Non-pigmented ciliary epithelial cell (primary cell): ENCODE data around the gene NKX2-2.

Source experiments
- DNase-seq: peaks from one replicate; pipeline ENCODE4 v3.0.0-alpha.2; 2010; ENCODE audit warnings: low read depth

Gene NKX2-2

DNA sequence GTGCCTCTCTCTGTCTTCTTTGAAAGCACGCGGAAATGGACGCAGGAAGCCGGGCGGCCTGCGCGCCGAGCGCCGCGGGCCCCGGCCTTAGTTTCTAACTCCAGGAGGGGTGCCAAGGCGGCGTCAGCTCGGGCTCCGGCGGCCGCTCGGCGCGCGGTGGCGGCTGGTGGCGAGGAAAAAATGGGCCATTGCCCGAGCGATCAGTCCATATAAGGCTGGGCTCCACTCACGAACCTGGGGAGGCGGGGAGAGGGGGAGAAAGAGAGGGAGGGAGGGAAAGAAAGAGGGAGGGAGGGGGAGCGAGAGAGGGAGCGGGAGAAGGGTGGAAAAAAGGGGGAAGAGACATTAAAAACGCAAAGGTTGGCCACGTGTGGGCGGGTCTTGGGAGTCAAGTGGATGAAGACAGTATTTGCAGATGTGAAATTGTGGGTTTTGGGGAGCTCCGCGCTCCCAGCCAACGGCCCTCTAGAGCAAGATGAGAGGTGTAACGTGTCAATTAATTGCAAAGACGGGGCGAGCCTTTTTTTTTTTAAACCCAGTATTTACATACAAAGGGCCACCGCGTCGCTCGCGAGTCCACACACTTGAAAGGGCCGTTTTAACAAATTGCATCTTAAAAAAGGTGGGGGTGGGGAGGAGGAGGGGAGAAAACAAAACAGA lies at the start of gene NKX2-2:
Gene NKX2-2 (minus strand): TSS at position 184 of the 660 bp plus-strand sequence. CDS start 395 bp downstream, outside the sequence.
- no peak for DNase-seq

DNA sequence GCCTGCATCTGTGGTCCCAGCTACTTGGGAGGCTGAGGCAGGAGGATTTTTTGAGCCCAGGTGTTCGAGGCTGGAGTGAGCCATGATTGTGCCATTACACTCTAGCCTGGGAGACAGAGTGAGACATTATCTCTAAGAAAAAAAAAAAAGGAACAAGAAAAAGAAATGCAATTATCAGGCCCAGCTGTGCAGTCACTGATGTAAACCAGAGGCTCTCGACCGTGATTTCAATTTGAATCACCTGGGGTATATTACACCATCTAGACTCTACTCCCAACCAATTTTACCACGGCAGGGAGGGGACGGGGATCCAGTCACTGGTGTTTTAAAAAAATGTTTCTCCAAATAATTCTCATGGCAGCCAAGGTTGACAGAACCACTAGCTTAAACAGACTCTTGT lies 48.8 kb upstream of the NKX2-2 start:
- DNase-seq = no peak

DNA sequence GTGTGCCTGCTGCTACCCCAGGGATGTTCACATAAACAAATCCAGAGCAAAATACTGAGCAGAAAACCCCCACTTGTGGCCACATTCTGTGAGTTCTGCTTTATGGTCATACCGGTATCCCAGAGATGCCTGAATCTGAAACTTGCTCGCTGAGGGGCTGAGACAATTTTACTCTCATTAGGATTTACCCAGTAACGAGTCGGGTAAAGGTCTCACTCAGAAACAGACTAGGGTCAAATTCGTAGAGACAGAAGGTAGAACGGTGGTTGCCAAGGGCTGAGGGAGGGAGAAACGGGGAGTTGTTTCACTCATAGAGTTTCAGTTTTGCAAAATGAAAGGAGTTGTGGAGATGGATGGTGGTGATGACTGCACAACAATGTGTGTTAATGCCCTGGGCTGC lies 45.4 kb upstream of the NKX2-2 start:
- no peak for DNase-seq

DNA sequence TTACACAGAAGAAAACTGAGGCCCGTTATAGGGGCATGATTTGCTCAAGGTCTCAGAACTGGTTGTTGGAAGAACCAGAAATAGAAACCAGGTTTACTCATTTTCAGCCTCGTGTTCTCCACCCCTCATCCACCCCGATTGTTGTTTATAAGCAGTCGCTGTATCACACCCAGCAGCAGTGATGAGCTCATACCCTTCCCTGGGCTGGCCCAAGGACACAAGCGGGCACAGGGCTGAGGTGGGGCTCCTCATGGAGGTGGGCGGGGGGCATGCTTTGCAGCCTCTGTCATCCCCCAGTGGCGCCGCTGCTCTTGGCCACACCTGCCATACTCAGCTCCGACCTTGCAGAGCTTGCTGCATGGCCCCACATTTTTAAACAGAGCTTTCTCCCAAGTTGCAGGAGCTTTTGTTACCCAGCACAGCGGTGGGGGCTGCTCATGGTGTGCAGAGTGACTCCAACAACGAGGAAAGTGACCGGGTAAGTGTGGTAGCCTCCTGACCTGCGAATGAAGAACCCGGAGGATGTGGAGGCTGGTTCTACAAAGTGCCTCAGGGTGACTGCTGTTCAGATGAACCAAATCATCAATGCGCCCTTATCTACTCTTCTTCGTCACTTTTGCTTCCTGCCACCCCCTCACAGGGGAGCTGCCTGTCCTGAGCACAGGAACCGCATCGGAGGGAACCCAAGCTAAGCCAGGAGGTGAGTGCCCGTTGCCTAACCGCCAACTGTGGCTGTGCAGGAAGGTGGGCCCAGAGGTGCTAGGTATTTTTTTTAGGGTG lies 43.6 kb upstream of the NKX2-2 start:
- no peak for DNase-seq

DNA sequence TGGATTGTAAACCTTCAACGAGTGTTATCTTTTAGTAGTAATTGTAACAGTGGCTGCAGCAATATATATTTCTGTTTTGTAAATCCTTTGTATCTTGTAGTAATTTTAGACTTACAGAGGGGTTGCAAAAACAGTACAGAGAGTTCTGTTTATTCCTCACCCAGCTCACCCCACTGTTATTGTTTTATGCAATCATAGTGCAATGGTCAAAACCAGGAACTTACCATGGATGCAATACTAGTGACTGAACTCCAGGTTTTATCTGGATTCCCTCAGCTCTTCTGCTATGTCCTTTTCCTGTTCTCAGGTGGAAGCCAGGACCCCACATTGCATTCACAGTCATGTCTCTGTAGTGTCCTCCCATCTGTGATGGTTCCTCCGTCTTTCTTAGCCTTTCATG lies 42.5 kb upstream of the NKX2-2 start:
- DNase-seq = no peak

DNA sequence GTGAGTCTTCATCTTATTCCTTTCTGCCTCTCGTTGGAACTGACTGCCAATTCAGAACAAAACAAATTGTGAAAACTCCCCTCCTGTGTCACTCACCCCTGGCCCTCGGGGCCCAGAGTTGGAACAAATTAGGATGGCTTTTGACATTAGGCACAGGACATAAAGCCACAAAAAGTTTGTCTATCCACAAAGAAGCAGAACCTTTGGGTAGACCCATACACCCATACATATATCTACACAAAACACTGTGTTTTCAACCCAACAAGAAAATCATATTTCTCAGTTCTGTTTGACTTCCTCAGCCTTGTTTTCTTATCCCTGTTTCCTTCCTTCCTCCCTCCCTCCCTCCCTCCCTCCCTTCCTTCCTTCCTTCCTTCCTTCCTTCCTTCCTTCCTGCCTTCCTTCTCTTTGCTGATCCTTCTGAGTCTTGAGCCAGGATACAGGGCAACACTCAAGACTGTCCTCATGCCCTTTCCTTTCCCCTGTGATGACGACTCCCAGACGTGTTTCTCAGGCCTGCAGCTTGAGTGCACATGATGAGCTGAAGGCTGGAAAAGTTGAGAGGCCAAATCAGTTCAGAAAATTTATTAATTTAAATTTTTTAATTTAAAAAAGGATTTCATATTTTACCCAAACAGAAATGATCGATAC lies 41.7 kb upstream of the NKX2-2 start:
- DNase-seq = no peak

DNA sequence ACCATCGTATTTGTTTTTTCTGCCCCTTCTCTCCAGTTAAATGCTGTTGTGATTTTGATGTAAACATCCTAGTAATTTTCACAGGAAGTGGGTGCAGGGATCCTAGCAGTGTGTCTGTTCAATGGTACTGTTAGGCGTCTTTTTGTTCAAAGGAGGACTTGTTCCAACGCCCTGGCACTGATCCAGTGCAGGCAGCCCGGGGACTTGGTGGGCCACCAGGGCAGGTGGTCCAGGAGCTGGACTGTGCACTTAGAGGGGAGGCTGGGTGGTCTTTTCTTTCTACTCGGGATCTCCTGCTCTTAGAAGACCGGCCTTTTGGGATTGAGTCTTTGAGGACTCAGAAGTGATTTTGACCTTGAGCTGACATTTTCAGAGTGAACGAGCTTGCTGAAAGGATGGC lies 41.1 kb upstream of the NKX2-2 start:
- no peak for DNase-seq

DNA sequence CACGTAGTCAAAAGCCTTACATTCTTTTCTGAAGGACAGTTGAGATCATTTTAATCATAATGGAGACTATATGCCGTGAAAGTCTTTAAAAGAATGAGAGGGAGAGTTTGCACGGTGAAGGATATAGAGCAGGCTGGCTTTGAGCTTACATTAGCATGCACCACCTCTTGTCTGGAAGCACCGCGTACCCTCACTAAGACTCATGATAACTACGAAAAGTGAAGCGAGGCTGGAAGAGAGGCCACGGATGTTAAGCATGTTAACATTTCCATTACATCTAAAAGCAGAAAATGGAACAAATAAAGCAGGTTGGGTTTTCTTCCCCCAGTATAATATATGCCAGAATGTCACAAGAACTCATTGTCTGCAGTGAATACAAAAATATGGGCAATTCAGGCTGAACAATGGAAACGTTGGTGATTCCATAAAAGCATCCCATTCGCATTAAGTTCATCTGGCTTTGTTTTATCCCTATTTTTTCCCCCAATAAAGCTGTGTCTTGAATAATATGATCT lies 40.6 kb upstream of the NKX2-2 start:
- no peak for DNase-seq

DNA sequence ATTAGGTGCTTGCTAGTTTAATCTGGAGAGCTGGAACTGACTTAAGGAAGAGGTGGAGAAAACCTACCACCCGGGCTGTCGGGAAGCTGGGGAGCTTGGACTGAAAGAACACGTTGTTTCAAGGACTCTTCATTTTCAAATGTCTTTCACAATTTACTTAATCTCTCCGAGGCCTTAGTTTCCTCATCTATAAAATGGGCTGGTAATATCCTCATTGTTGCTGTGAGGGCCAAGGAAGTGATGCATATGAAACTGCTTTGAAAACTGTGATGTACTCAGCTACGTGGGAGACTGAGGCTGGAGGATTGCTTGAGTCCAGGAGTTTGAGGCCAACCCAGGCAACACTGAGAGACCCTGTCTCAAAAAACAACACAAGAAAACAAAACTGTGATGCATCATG lies 36.7 kb upstream of the NKX2-2 start:
- no peak for DNase-seq

DNA sequence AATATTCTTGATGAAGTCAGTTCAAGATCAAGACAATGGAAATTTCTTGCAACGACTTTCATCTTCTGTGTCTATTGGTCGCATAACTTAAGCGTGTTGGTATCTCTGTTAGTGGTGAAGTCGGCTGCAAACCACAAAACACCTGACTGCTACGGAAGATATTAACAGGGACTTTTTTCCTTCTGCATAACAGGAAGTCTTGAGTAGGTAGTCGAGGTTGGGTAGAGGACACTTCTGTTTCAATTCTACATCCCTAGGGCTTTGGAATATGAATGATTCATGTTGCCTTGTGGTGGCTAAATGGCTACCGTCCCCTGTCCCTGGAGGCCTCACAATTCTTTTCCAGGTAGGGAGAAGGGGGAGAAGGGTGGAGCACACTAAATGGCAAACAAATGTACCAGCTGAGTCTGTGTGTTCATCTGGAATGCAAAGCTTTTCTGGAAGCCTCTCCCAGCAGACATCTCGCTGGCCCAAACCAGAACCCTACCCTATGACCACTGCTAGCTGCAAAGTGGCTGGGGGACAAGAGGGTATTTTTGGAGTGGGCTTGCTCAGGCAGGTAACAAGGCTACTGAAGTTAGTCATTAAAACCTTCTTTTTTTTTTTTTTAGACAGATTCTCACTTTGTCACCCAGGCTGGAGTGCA lies 34.6 kb upstream of the NKX2-2 start:
- DNase-seq = no peak

DNA sequence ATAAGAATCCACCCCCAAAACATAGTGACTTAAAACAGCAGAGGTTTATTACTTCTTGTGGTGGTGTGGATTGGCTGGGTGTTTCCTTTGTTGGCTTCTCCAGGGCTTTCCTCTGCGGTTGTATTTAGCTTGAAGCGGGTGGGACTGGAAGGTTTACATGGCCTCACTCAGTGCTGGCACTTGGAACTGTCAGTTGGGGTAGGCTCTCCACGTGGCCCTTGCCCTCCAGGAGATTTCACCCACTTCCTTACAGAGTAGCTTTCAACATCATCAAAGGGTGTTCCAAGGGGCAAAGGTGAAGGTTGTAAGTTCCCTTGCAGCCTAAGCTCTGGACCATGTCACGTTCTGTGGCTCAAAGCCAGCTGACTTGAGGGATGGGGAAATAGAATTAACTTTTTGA lies 32.5 kb upstream of the NKX2-2 start:
- no peak for DNase-seq

DNA sequence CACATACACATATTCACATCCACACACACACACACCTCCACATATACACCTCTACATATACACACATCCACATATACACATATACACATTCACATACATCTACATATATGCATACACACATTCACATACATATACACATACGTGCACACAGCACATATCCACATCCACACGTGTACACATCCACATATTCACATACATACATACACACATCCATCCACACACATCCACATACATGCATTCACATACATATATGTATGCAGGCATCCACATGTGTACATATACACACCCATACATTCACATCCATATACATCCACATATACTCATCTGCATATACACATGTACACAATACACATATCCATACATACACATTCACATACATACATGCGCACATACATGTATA lies 25.6 kb upstream of the NKX2-2 start:
- DNase-seq = no peak

DNA sequence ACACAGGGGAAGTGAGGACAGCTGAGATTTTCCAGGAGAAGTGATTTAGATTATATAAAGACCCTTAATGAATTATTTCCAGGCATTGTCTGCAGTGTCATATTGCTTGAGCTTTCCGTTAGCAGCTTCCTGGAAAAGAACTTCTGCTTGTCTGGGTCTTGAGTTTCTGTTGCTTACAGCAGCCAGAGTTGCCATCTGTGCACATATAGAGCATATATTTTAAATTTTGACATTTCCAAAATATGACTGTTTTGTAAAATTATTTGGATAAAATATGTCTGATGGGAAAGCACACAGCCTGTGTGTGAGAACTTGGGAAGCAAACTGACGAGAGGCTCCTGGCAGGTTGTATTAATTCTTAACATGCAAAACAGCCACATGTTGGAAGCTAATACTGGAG lies 21.0 kb upstream of the NKX2-2 start:
- DNase-seq = no peak

DNA sequence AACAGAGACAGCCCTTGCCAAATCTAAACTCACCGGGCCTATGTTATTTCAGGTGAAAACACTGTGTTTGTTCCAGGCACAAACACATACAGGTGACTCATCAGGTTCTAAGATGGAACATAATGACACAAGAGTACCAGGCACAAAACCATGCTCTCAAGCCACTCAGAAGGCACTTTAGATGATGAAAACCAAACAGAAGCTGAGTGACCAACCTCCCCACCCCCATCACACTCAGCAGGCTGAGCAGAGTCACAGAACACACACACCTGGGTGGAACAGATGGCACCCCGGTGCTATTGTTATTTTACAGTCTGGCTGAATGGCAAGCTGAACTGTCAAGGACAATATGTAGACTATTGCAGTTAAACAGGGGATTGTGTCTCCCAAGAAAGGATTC lies 20.6 kb upstream of the NKX2-2 start:
- DNase-seq = no peak

DNA sequence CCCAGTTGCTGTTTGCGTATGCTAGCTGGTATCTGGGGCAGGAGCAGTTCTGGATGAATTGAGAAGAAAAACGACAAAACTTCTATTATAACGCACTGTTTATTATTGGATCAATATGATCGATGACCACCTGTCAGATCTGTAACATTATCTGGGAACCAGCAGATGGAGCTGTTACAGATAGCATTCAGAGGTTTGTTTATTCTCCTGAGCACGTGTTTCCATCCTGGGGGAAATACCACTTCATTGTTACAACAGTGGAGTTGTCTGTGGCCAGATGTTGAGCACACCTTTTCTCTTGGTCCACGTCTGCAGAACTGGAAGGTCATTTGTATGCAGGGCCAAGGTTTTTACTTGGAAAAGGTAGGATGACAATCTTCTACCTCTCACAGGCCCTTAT lies 16.0 kb upstream of the NKX2-2 start:
- DNase-seq = no peak

DNA sequence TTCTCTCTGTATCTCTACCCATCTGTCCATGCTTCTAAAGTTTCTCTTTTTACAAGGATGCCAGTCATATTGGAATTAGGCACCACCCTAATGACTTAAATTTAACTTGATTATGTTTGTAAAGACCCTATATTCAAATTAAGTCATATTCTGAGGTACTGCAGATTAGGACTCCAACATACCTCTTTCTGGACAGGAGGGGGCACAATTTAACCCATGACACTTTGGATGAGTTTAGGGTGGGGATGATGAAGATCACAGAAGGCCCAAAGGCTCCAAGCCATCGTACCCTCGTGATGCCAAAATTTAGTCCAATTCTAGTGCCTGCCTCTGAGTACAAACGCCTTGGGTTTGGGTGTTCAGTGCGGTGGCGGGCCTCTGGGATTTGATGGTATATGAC lies 15.0 kb upstream of the NKX2-2 start:
- DNase-seq = no peak

DNA sequence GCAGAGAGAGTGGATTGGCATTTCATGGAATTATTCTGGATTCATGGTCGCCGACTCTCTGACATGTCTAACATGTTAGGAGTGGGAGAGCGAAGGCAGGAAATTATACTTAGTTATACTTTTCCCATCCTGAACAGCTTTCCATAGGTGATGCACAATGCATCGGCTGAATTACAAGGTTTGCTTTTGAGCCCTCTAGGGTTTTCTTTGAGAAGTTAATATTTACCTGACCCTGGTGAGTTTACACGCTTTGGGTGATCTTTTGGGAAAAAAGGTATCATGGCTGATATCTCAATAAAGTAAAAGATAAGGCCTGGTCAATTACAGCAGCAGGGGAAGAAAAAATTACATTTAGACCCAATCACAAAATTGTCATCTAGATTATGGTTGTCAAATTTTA lies 14.0 kb upstream of the NKX2-2 start:
- DNase-seq = no peak

DNA sequence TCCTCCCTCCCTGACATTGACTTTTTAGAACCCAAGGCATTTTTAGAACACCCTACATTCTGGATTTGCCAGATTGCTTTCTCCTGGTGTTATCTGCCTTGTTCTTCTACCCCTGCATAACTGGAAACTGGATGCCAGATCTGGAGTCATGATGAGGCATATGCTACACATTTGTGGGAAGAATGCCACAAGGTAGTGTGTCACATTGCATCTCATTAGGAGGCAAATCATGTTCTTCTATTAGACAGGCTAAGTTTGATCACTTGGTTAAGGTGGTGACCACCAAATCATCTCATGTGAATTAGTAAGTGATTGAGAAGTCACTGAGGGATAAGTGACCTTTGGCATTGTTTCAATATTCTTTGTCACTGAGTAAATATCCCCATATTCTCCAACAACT lies 12.9 kb upstream of the NKX2-2 start:
- no peak for DNase-seq

DNA sequence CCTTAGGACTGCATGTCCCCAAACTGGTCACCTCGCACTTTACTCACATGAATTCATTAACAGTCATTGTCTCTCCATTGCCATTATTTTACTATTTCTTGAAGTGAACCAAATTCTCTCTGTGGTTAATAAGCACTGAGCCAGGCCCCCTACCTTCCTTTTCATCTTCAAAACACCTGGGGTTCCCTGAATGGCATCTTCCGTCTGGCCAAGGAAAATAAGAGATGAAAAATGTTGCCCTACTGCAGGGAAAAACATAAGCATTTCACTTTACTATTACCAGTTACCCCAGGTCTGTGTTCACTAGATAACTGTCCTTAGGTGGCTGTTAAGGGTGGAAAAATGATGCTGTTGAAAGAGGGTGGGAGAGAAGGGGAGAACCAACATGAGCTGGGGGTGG lies 10.0 kb upstream of the NKX2-2 start:
- no peak for DNase-seq

DNA sequence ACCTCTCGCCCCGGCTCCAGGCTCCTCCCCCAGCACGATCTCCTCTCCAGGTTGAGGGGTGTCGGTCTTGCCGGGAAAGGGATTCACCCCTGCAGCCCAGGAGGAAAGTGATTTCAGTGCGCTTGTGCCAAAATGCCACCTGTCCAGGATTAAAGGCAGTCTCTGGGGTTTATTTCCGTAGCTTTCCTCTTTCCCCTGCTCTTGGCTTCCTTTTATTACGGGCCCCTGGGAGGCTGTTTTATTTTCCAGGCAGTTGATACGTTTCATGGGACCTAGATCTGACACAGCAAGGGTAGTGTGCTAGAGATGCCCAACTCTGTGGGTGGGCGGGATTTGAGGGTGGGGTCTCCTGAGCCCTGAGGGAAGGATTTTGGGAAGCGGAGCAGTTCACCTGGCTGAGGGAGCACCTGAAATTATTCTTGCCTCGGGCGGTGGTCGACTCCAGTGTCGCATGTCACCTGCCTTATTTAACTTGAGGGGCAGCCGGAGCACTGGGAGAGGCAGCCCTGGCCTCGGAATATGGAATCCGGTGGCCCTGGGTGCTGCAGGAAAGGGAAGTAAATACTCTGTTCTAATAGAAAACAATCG lies 9.5 kb upstream of the NKX2-2 start:
- DNase-seq = no peak

DNA sequence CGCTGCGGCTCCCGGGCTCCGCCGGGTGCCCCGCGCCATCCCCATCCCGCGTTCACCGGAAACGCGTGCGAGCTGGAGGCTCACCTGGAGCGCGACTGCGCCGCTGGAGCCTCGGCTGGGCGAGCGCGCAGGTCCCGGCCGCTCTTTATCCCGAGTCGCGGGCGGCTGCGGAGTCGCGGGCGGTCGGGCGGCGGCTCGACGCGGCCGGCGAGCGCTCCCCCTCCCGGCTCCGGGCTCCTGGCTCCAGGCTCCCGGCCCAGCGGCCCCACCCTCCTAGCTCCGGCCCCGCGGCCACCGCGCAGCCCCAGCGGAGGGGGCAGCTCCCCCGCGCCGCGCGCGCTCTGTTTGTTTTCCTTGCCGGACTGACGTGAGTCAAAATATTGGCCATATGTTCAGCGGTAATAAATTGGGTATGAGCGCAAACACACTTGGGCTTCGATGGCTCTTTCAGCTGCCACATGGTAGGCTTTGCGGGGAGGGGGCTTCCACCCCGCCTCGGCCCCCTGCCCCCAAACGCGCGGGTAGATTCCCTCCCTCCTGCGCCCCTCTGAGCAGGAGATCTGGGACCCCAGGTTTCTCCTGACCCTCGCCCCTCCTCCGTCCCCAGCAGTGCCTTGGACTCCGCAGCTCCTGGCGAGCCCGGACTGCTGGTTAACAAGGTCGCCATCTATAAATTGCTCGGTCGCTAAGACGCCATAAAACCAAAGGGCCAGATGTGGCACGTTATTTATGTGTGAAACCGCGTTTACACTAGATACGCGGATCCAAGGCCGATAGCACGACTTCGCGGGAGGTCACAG lies 8.8 kb upstream of the NKX2-2 start:
- DNase-seq = no peak
